Body of pancreas (tissue), 4 donors: Measurements from ENCODE around the gene CSF1R.

ENCODE experiments used
- POLR2A ChIP-seq, 3 donors: fragments of 450-650 bp; IDR thresholded peaks; one replicate each; pipeline ENCODE4 v1.6.1; 2016; ENCODE audit warnings: antibody characterized with exemption in 3 of 3, mild to moderate bottlenecking in 2 of 3
- TF ChIP-seq, protein P1 (sequence below), 7 experiments: fragments of 450-650 bp in 4 of 7; fragments of 200-600 bp in 3 of 7; sonication (generic) in 3 of 7; IDR thresholded peaks; one replicate each; pipeline ENCODE4 v1.5.1; 2016 to 2019; ENCODE audit warnings: antibody characterized with exemption in 7 of 7

DNA sequence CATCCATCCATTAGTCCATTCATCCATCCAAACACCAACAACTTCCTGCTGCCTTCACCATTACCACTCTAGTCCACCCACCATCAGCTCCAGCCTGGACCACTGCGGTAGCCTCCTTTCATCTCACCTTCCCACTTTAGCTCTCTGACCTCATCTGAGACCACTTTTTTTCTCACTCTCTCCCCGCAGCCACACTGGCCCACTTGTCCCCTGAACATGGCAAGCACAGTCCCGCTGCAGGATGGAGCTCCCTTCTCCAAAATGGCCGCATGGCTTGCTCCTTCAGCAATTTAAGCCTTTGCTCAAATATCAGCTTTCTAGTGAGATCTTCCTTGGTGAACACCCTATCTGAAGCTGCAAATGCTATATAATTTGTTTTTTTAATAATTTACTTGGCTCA lies 11.1 kb downstream of the CSF1R start:
- TF ChIP-seq, protein P1, sequence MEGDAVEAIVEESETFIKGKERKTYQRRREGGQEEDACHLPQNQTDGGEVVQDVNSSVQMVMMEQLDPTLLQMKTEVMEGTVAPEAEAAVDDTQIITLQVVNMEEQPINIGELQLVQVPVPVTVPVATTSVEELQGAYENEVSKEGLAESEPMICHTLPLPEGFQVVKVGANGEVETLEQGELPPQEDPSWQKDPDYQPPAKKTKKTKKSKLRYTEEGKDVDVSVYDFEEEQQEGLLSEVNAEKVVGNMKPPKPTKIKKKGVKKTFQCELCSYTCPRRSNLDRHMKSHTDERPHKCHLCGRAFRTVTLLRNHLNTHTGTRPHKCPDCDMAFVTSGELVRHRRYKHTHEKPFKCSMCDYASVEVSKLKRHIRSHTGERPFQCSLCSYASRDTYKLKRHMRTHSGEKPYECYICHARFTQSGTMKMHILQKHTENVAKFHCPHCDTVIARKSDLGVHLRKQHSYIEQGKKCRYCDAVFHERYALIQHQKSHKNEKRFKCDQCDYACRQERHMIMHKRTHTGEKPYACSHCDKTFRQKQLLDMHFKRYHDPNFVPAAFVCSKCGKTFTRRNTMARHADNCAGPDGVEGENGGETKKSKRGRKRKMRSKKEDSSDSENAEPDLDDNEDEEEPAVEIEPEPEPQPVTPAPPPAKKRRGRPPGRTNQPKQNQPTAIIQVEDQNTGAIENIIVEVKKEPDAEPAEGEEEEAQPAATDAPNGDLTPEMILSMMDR (IDR thresholded peaks at IDR 0.05): no peak
- TF ChIP-seq POLR2A (IDR thresholded peaks at IDR 0.05): no peak
